ENCODE results near the gene LYRM2.

LYRM2 gene

DNA sequence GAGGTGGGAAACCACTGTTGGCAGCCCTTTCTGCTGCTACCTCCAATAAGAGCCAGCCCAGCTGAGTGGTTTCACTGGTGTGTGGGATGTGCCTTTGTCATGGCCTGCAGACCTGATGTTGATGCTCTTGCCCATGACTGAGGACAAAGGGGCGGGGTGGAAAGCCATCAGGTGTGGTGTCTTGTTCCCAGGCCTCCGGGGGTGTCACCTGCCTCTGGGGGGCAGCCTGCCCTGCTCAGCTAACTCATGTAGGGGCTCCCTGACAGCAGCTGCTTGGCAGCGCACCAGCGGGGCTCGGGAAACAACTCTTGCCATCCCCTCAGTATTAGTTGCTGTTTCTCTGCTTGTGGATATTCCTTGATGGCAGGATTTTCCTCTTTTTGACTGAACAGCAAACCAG lies 91.3 kb downstream of the LYRM2 start:
- no peak for DNase-seq (ENCODE audit: low spot score)
- ChIA-PET POLR2A (ENCODE audit: low non-redundant PET) (no interaction called here), CTCF (no interaction called here)
- TF ChIP-seq CTCF (conservative IDR thresholded peaks at IDR 0.05; ENCODE audit: low read depth): no peak
- H3K27ac ChIP-seq: no peak overlapping the region

- H3K27ac ChIP-seq: no peak overlapping the region
- CTCF ChIA-PET: no interaction called here
- POLR2A ChIA-PET (ENCODE audit: low non-redundant PET): no interaction called here
- DNase-seq (ENCODE audit: low spot score): no peak
- no peak for TF ChIP-seq CTCF (conservative IDR thresholded peaks at IDR 0.05; ENCODE audit: low read depth)
Observed at GRCh38 chr6:89542866-89543265, 95.7 kb downstream of the LYRM2 start.

DNA sequence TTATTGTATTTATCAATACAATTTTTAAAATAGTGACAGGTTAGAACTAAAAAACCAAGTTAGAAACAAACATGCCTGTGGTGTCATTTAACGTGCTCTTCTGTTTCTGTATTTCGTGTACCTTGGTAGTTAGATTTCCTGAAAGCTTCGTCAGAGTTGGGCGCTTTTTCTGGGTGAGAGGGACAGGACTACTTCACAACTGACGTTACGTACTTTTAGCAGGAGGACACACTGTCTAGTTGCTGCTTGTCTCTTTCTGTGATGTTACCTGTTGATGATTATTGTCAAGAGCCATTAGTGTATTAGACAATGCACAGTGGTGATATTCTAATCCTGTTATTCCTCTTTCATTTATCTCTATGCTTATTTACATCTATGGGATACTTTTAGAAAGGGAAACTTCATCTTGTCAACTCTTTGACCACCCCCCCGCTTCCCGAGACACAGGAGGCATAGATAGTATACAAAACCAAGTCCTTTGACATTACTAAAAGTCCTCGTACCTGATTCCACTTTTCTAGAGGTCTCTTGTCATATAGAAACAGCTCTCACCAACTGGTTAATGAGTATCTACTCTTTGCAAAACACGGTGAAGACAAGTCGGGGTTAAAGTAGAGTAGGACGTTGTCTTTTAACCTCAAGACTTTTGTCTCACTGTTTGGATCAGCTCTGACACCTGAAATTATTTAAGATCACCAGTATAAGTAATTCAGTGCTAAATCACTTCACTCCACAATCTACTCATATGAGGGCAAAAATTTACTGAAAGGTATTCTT lies 96.3 kb downstream of the LYRM2 start:
- DNase-seq (ENCODE audit: low spot score): no peak
- CTCF ChIA-PET: interaction anchor here (0.7 kb wide), 1 partner anchor 10 kb away, joined by 3 read pairs; no protein-coding TSS in a partner anchor
- POLR2A ChIA-PET (ENCODE audit: low non-redundant PET): no interaction called here
- no peak overlapping the region for H3K27ac ChIP-seq
- TF ChIP-seq CTCF (conservative IDR thresholded peaks at IDR 0.05; ENCODE audit: low read depth): no peak

- POLR2A ChIA-PET (ENCODE audit: low non-redundant PET): no interaction called here
- no peak for TF ChIP-seq CTCF (conservative IDR thresholded peaks at IDR 0.05; ENCODE audit: low read depth)
- CTCF ChIA-PET: no interaction called here
- H3K27ac ChIP-seq: no peak overlapping the region
- DNase-seq (ENCODE audit: low spot score): no peak
Observed at GRCh38 chr6:89539779-89540178, 98.8 kb downstream of the LYRM2 start.

DNA sequence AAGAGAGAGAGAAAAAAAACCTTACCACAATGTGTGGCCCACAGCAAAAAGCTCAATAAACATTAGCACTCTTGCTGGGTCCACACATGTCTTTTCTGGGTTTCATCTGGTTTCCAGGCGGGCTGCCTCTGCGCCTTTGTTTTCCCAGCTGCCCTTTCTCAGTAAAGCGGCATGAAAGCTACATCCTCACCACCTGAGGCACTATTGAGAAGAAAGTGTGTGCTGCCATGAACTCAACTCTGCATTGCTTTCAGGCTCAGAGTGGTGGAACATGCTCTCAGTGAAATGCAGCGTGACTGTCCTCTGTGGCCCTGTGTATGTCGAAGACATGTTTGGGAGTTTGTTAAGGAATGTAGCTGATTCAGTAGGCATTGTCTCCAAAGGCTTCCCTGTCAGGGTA lies 102.3 kb downstream of the LYRM2 start:
- DNase-seq (ENCODE audit: low spot score): no peak
- TF ChIP-seq CTCF (conservative IDR thresholded peaks at IDR 0.05; ENCODE audit: low read depth): no peak
- CTCF ChIA-PET: no interaction called here
- POLR2A ChIA-PET (ENCODE audit: low non-redundant PET): no interaction called here
- no peak overlapping the region for H3K27ac ChIP-seq

DNA sequence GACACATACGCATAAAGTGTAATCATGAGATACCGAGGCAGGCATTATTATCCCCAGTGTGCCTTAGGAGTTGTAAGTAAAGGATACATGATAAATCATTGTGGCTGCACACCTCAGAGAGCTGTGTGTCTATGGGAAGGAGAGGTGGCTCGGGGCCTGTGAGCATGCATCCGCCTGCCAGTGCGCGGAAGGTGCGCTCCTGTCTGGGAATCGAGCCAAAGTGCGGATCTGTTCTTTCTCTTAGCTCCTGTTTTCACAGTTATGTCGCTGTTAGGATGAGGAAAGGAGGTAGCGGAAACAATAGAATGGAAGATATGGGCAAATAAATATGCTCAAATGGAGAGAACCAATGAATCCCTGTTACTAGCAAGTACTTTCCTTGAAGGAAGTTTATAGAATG lies 107.6 kb downstream of the LYRM2 start:
- H3K27ac ChIP-seq: no peak overlapping the region
- ChIA-PET POLR2A (ENCODE audit: low non-redundant PET) (no interaction called here), CTCF (no interaction called here)
- DNase-seq (ENCODE audit: low spot score): no peak
- no peak for TF ChIP-seq CTCF (conservative IDR thresholded peaks at IDR 0.05; ENCODE audit: low read depth)

All from RWPE1 (cell line).